Smooth muscle cell of trachea (primary cell): ENCODE results near the gene ETDA. TPM values are rescaled to one million over a fixed set of nuclear protein-coding genes. Genes with fewer than 3 reads are reported as not detected.

Experiments used
- total RNA-seq: library from RNA; depleted of rRNA; stranded (reverse); fragments of >200 nt; gene quantifications from 2 replicates; pipeline ENCODE4 v1.2.1, GENCODE V29; 2014

Gene ETDA
- not detected in 2 replicates for total RNA-seq

GRCh38 chrX:135252011-135252518, at the start of gene ETDA:
Gene ETDA, plus strand, starts transcription at chrX:135252061. Its CDS starts 1,216 bp downstream, at chrX:135253277.

Other genes starting within 250 kb of the ETDA start
- gene RTL8B, start 229.5 kb upstream of the ETDA start, total RNA-seq = 7.7 and 9.9 TPM in 2 replicates
- 52.4 and 102 TPM in 2 replicates for gene RTL8C, start 219.7 kb upstream of the ETDA start, total RNA-seq
- 6.4 and 8.4 TPM in 2 replicates for gene RTL8A, start 199.9 kb upstream of the ETDA start, total RNA-seq
- 1.0 and 2.2 TPM in 2 replicates for gene SMIM10L2B, start 153.3 kb upstream of the ETDA start, total RNA-seq
- gene ETDB, start 131.5 kb upstream of the ETDA start, total RNA-seq = not detected in 2 replicates
- gene CT55, start 80.7 kb upstream of the ETDA start, total RNA-seq = not detected in 2 replicates
- not detected in 2 replicates for gene ETDC, start 57.4 kb downstream of the ETDA start, total RNA-seq
- gene ZNF75D, start 92.0 kb downstream of the ETDA start, total RNA-seq = 11.9 and 18.3 TPM in 2 replicates
- gene ZNF449, start 92.7 kb downstream of the ETDA start, total RNA-seq = 9.9 and 14.5 TPM in 2 replicates
- gene SMIM10L2A, start 169.9 kb downstream of the ETDA start, total RNA-seq = 0.15 and 1.2 TPM in 2 replicates